Activated CD8-positive, alpha-beta T cell treated with anti-CD3 and anti-CD28 coated beads for 36 hours (primary cell): Measurements from ENCODE around the gene LUZP2. TPM values are rescaled to one million over a fixed set of nuclear protein-coding genes. Genes with fewer than 3 reads are reported as not detected.

ENCODE experiments used
- ATAC-seq: fragments of 200-7000 bp; cut with Tn5 transposase; one replicate; pipeline ENCODE4 v1.10.0; 2021; ENCODE audit warnings: mild to moderate bottlenecking, moderate library complexity
- CTCF ChIA-PET: fragments of 350-600 bp; sonication (Branson Sonifier 250); formaldehyde crosslinking; loops from one replicate; lab custom pipeline; 2021; ENCODE audit warnings: antibody characterized with exemption; lab: Charles Lee
- POLR2A ChIA-PET: fragments of 350-600 bp; sonication (Branson Sonifier 250); formaldehyde crosslinking; loops from one replicate; lab custom pipeline; 2021; ENCODE audit warnings: antibody characterized with exemption; lab: Charles Lee
- DNase-seq: peaks from one replicate; pipeline ENCODE4 v3.0.0-alpha.2; 2020
- H3K27ac Mint-ChIP-seq: one replicate; pipeline ENCODE4 v1.8.0; 2021; ENCODE audit warnings: mild to moderate bottlenecking, mixed read lengths
- H3K27me3 Mint-ChIP-seq: one replicate; pipeline ENCODE4 v1.8.0; 2021; ENCODE audit warnings: mixed read lengths
- H3K36me3 Mint-ChIP-seq: one replicate; pipeline ENCODE4 v1.8.0; 2021; ENCODE audit warnings: low read depth, mixed read lengths
- H3K4me1 Mint-ChIP-seq: one replicate; pipeline ENCODE4 v1.8.0; 2021; ENCODE audit warnings: low read depth, mixed read lengths
- H3K4me3 Mint-ChIP-seq: one replicate; pipeline ENCODE4 v1.8.0; 2021; ENCODE audit warnings: mild to moderate bottlenecking, moderate library complexity, mixed read lengths
- H3K9me3 Mint-ChIP-seq: one replicate; pipeline ENCODE4 v1.8.0; 2021; ENCODE audit warnings: mixed read lengths
- CTCF ChIP-seq: fragments of 200-600 bp; IDR thresholded peaks from one replicate; pipeline ENCODE4 v1.8.0; 2022; ENCODE audit warnings: antibody characterized with exemption, mild to moderate bottlenecking
- intact Hi-C: fragments of 100-400 bp; cut with micrococcal nuclease; formaldehyde crosslinking; loops from one replicate; pipeline ENCODE4 v1.10.0; 2022
- total RNA-seq, 2 experiments: library from RNA; stranded (reverse); gene quantifications; one replicate each; pipeline ENCODE4 v1.2.3, GENCODE V29; 2021

The LUZP2 gene
- total RNA-seq, 2 experiments from 2014 or later, result not detected

GRCh38 chr11:24748261-24748660, 251.4 kb downstream of the LUZP2 start:
- POLR2A ChIA-PET, result no interaction called here
- CTCF ChIA-PET, result no interaction called here
- Mint-ChIP-seq H3K4me3 (no peak overlapping the region), H3K4me1 (no peaks in the 10 kb centered on the region), H3K9me3 (peaks cover 6% of the 10 kb centered on the region), H3K27ac (no peak overlapping the region), H3K27me3 (no peaks in the 10 kb centered on the region), H3K36me3 (no peaks in the 10 kb centered on the region)
- ATAC-seq (no peak), DNase-seq (no peak)
- intact Hi-C loops, result no loop called here
- no peak for TF ChIP-seq CTCF

GRCh38 chr11:24754406-24754805, 257.6 kb downstream of the LUZP2 start:
- intact Hi-C loops, result no loop called here
- no peak for TF ChIP-seq CTCF
- H3K36me3 Mint-ChIP-seq, result no peaks in the 10 kb centered on the region

DNA sequence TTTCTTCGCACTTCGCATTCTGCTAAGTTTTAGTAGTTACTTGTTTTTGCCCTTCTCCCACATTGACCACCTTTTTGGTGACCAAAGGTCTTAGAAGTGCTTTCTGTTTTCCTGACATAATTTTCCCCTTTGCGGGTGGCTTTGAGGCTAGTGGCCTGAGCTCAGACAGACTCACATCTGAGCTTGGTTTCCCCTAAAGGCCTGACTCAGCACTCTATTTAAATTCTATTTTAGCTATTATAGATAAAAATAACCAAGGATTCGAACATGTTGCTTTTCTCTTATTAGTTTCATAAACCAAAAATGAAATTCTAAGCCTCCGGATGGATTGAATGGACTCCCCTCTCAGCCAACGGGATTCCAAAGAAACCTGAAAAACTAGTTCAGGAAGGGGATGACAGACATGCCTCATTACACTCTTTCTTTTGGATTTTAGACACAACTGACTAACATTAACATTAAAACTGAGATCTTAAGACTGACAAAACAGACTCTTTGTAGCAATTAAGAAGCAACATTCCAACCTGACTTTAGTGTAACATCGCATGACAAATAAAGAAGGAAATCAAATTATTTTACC, 258.5 kb downstream of the LUZP2 start:
- H3K4me1 Mint-ChIP-seq, result no peaks in the 10 kb centered on the region
- ATAC-seq (no peak), DNase-seq (no peak)
- no peaks in the 10 kb centered on the region for H3K36me3 Mint-ChIP-seq
- H3K9me3 Mint-ChIP-seq, result peaks cover 1% of the 10 kb centered on the region
- H3K27ac Mint-ChIP-seq, result no peak overlapping the region
- POLR2A ChIA-PET, result no interaction called here
- no peaks in the 10 kb centered on the region for H3K27me3 Mint-ChIP-seq
- no peak for TF ChIP-seq CTCF
- CTCF ChIA-PET, result no interaction called here
- H3K4me3 Mint-ChIP-seq, result no peak overlapping the region
- intact Hi-C loops, result no loop called here

More at GRCh38 chr11:24754406-24754805, 257.6 kb downstream of the LUZP2 start:
- no peaks in the 10 kb centered on the region for H3K4me1 Mint-ChIP-seq
- DNase-seq (no peak), ATAC-seq (no peak)
- H3K27ac Mint-ChIP-seq, result no peak overlapping the region
- H3K27me3 Mint-ChIP-seq, result no peaks in the 10 kb centered on the region
- POLR2A ChIA-PET, result no interaction called here
- CTCF ChIA-PET, result no interaction called here
- peaks cover 3% of the 10 kb centered on the region for H3K9me3 Mint-ChIP-seq
- H3K4me3 Mint-ChIP-seq, result no peak overlapping the region

GRCh38 chr11:24759742-24760141, 262.9 kb downstream of the LUZP2 start:
- Mint-ChIP-seq H3K9me3 (no peaks in the 10 kb centered on the region), H3K27me3 (no peaks in the 10 kb centered on the region), H3K27ac (no peak overlapping the region), H3K4me3 (no peak overlapping the region), H3K4me1 (no peaks in the 10 kb centered on the region), H3K36me3 (no peaks in the 10 kb centered on the region)
- DNase-seq, result no peak
- no peak for TF ChIP-seq CTCF
- CTCF ChIA-PET, result no interaction called here
- POLR2A ChIA-PET, result no interaction called here
- ATAC-seq, result no peak
- intact Hi-C loops, result no loop called here

GRCh38 chr11:24760681-24761080, 263.8 kb downstream of the LUZP2 start:
- POLR2A ChIA-PET, result no interaction called here
- intact Hi-C loops, result no loop called here
- ATAC-seq, result no peak

More at GRCh38 chr11:24760681-24761080, 263.8 kb downstream of the LUZP2 start:
- Mint-ChIP-seq H3K27ac (no peak overlapping the region), H3K4me3 (no peak overlapping the region), H3K4me1 (no peaks in the 10 kb centered on the region), H3K36me3 (no peaks in the 10 kb centered on the region), H3K9me3 (no peaks in the 10 kb centered on the region), H3K27me3 (no peaks in the 10 kb centered on the region)
- CTCF ChIA-PET, result no interaction called here
- no peak for TF ChIP-seq CTCF
- no peak for DNase-seq
